ENCODE measurements around the gene KRTAP5-3.
"Not testable (repeated sequence)": the region's sequence is repeated elsewhere in the genome, so short reads cannot be mapped to it uniquely, and the experiment has no call there.

KRTAP5-3 gene

DNA sequence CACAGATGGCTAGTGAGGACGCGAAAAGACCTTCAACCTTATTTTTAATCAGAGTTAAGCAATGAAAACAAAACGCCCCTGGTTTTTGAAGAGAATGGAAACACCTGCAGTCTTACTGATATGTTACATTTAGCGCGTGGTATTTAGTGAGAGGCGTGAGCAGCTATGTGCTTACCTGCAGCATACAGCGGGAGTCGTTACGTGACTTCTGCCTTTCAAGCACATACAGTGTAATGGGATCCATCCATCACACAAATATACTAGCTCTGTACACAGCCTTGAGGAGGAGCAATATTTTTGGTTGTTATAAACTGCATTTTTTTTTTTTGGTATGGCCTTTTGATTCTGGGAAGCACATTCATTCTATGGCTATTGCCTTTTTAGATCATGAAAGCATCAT is 15.6 kb downstream of the KRTAP5-3 start:
- DNase-seq = no peak
- H3K4me3 ChIP-seq (ENCODE audit: low read depth, low read length) = no peak overlapping the region
- H3K36me3 ChIP-seq = no peaks in the 10 kb centered on the region
- no peak overlapping the region for H3K27ac ChIP-seq
- peaks cover 57% of the 10 kb centered on the region for H3K27me3 ChIP-seq (ENCODE audit: insufficient read depth, low read depth, severe bottlenecking)
- TF ChIP-seq, protein P1, sequence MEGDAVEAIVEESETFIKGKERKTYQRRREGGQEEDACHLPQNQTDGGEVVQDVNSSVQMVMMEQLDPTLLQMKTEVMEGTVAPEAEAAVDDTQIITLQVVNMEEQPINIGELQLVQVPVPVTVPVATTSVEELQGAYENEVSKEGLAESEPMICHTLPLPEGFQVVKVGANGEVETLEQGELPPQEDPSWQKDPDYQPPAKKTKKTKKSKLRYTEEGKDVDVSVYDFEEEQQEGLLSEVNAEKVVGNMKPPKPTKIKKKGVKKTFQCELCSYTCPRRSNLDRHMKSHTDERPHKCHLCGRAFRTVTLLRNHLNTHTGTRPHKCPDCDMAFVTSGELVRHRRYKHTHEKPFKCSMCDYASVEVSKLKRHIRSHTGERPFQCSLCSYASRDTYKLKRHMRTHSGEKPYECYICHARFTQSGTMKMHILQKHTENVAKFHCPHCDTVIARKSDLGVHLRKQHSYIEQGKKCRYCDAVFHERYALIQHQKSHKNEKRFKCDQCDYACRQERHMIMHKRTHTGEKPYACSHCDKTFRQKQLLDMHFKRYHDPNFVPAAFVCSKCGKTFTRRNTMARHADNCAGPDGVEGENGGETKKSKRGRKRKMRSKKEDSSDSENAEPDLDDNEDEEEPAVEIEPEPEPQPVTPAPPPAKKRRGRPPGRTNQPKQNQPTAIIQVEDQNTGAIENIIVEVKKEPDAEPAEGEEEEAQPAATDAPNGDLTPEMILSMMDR (IDR thresholded peaks at IDR 0.05; ENCODE audit: low read depth, low read length) = no peak
- H3K9me3 ChIP-seq (ENCODE audit: severe bottlenecking) = no peaks in the 10 kb centered on the region

- no peak for DNase-seq
- Histone ChIP-seq H3K4me3 (ENCODE audit: low read depth, low read length) (no peak overlapping the region), H3K36me3 (no peaks in the 10 kb centered on the region), H3K9me3 (ENCODE audit: severe bottlenecking) (no peaks in the 10 kb centered on the region), H3K27me3 (ENCODE audit: insufficient read depth, low read depth, severe bottlenecking) (peaks cover 40% of the 10 kb centered on the region), H3K27ac (no peak overlapping the region)
- TF ChIP-seq, protein P1 (IDR thresholded peaks at IDR 0.05; ENCODE audit: low read depth, low read length) = no peak
Measured at GRCh38 chr11:1589996-1590395, 18.3 kb downstream of the KRTAP5-3 start.

- H3K27me3 ChIP-seq (ENCODE audit: insufficient read depth, low read depth, severe bottlenecking) = peaks cover 36% of the 10 kb centered on the region
- not testable (repeated sequence) for H3K9me3 ChIP-seq (ENCODE audit: severe bottlenecking); DNase-seq; H3K4me3 ChIP-seq (ENCODE audit: low read depth, low read length); H3K27ac ChIP-seq; H3K36me3 ChIP-seq
Measured at GRCh38 chr11:1589191-1589963, 18.9 kb downstream of the KRTAP5-3 start.

- H3K4me3 ChIP-seq (ENCODE audit: low read depth, low read length) = no peak overlapping the region
Measured at GRCh38 chr11:1586699-1587098, 21.6 kb downstream of the KRTAP5-3 start.

GRCh38 chr11:1584661-1585370 is 23.4 kb downstream of the KRTAP5-3 start, which contains the start of gene KRTAP5-1:
KRTAP5-1 (minus strand) TSS chr11:1585283; CDS start chr11:1585249, 34 bp downstream.
- H3K4me3 ChIP-seq (ENCODE audit: low read depth, low read length); DNase-seq; H3K9me3 ChIP-seq (ENCODE audit: severe bottlenecking); H3K36me3 ChIP-seq; H3K27me3 ChIP-seq (ENCODE audit: insufficient read depth, low read depth, severe bottlenecking); H3K27ac ChIP-seq: not testable (repeated sequence)

More at GRCh38 chr11:1586699-1587098, 21.6 kb downstream of the KRTAP5-3 start:
- Histone ChIP-seq H3K9me3 (ENCODE audit: severe bottlenecking) (no peaks in the 10 kb centered on the region), H3K27ac (no peak overlapping the region), H3K27me3 (ENCODE audit: insufficient read depth, low read depth, severe bottlenecking) (peaks cover 12% of the 10 kb centered on the region), H3K36me3 (no peaks in the 10 kb centered on the region)
- DNase-seq = no peak
- TF ChIP-seq, protein P1 (IDR thresholded peaks at IDR 0.05; ENCODE audit: low read depth, low read length) = no peak

DNA sequence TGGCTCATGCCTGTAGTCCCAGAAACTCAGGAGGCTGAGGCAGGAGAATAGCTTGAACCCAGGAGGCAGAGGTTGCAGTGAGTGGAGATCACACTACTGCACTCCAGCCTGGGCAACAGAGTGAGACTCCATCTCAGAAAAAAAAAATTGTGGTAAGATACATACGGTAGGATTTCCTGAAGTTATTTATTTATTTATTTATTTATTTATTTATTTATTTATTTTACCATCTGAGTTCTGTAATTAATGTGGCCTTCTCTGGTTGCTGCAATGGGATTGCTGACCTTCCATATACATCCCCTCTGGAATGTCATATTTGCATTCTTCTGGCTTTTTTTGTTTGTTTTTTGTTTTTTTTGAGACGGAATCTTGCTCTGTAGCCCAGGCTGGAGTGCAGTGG is 25.4 kb downstream of the KRTAP5-3 start:
- H3K36me3 ChIP-seq; H3K27me3 ChIP-seq (ENCODE audit: insufficient read depth, low read depth, severe bottlenecking); H3K27ac ChIP-seq; H3K9me3 ChIP-seq (ENCODE audit: severe bottlenecking); H3K4me3 ChIP-seq (ENCODE audit: low read depth, low read length); DNase-seq: not testable (repeated sequence)

- H3K9me3 ChIP-seq (ENCODE audit: severe bottlenecking) = peaks cover 13% of the 10 kb centered on the region
- H3K27me3 ChIP-seq (ENCODE audit: insufficient read depth, low read depth, severe bottlenecking) = no peaks in the 10 kb centered on the region
- no peaks in the 10 kb centered on the region for H3K36me3 ChIP-seq
- DNase-seq = no peak
- TF ChIP-seq, protein P1 (IDR thresholded peaks at IDR 0.05; ENCODE audit: low read depth, low read length) = no peak
- no peak overlapping the region for H3K4me3 ChIP-seq (ENCODE audit: low read depth, low read length)
- H3K27ac ChIP-seq = no peak overlapping the region
Measured at GRCh38 chr11:1581976-1582375, 26.3 kb downstream of the KRTAP5-3 start.

All from WERI-Rb-1 (cell line).